ENCODE measurements around the gene LEMD2. TPM values are rescaled to one million over a fixed set of nuclear protein-coding genes. Genes with fewer than 3 reads are reported as not detected.
A peak's percentile ranks its signal among the peaks of the same experiment; 100 is the strongest.

The LEMD2 gene
- polyA plus RNA-seq, 1 of the 3 experiments (the other 2 are of a cell fraction), result 56.5 TPM

DNA sequence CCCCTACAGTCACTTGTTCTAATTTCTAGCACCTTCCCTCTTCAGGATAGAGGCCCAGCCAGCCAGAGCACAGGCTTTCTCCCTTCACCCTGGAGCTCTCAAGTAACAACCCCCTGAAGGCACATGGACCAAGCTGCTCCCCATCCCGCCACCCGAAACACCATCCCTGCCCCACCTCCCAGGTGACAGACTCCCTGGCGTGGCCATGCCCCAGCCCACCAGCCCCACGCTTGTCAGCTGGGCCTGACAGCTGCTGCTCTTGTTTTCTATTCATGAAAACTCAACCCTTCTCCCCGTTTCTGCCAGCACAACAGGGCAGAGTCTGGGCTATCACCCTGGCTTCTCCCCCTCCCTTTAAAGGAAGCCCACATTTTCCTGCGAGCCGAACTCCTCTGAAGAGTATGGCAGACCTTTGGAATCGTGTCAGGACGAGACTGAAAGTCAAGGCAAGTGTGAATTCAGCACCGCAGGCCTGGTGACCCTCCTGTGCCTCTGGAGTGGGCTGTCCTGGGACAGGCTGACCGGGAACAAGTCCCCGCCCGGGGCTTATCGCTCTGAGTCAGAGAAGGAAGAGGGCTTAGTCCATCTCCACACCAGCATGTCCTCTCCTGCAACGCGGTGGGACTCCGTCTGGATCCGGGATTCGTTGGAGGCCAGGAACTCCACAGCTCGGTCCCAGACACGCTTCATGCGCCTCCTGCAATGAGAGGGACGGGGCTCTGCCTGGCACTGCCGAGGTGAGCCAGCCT is 16.7 kb downstream of the LEMD2 start:
- Histone ChIP-seq H3K4me3 (ENCODE audit: low read depth in 2 of 2, low read length in 1 of 2) (peak overlapping the region in 1 of 2 experiments; percentile 40; a peak in 1 of 4 replicates), H3K36me3 (replicated peaks in 1 of 2; ENCODE audit: control insufficient read depth in 1 of 2, insufficient read depth in 2 of 2, low read length in 1 of 2) (peaks cover 37 to 40% of the 10 kb centered on the region in 2 experiments), H3K9ac (peak overlapping the region; percentile 55), H3K27ac (ENCODE audit: low read depth in 2 of 2, low read length in 1 of 2) (peak overlapping the region; percentile 78 to 84), H2AFZ (ENCODE audit: low read depth) (no peak overlapping the region), H3K27me3 (ENCODE audit: insufficient read depth) (no peaks in the 10 kb centered on the region), H3K79me2 (ENCODE audit: insufficient read depth) (no peaks in the 10 kb centered on the region), H3K9me2 (no peaks in the 10 kb centered on the region), H3K4me1 (ENCODE audit: control insufficient read depth in 1 of 2, insufficient read depth in 2 of 2, low read depth in 1 of 2, low read length in 1 of 2) (peaks cover 16 to 48% of the 10 kb centered on the region in 2 experiments; a peak in 3 of 4 replicates), H3K4me2 (peak overlapping the region; percentile 84), H3K9me3 (no peaks in the 10 kb centered on the region), H4K20me1 (ENCODE audit: insufficient read depth) (no peaks in the 10 kb centered on the region; the same call in 1 of the 2 replicates), H3F3A (replicated peaks; ENCODE audit: insufficient read depth) (peaks cover 41% of the 10 kb centered on the region)
- POLR2A ChIA-PET, result interaction anchor here (0.8 to 1.2 kb wide), 3 partner anchors 57 to 274 kb away, joined by 3 to 5 read pairs (median 4); partner anchors contain the start of gene UQCC2
- WGBS (ENCODE audit: low lambda C conversion rate), result 92% methylated on average over 24 of the region's 24 CpGs
- CTCF ChIA-PET, result interaction anchor here (0.6 to 14.7 kb wide), 58 partner anchors 8 to 382 kb away, joined by 3 to 204 read pairs (median 7); partner anchors contain the start of genes GRM4, IP6K3, ITPR3 and LEMD2
- DNase-seq, result no peak
- TF ChIP-seq GATA2 (CRISPR knock-in tag; IDR thresholded peaks at IDR 0.05) (no peak), NRF1 (IDR thresholded peaks at IDR 0.05; ENCODE audit: low read depth, low read length) (no peak), RFX5 (IDR thresholded peaks at IDR 0.05; ENCODE audit: low read length) (no peak), GABPA (IDR thresholded peaks at IDR 0.05; ENCODE audit: low read depth) (no peak), RAD21 (IDR thresholded peaks at IDR 0.05; ENCODE audit: low read length) (no peak), EP300 (IDR thresholded peaks at IDR 0.05; ENCODE audit: borderline replicate concordance in 1 of 2, low read depth in 1 of 2, low read length in 1 of 2) (no peak), NFIC (IDR thresholded peaks at IDR 0.05; ENCODE audit: borderline replicate concordance) (no peak), RCOR1 (IDR thresholded peaks at IDR 0.05; ENCODE audit: low read length) (no peak), POLR2AphosphoS5 (IDR thresholded peaks at IDR 0.05; ENCODE audit: low read depth, low read length) (no peak), JUND (IDR thresholded peaks at IDR 0.05) (no peak), MXI1 (IDR thresholded peaks at IDR 0.05; ENCODE audit: low read depth, low read length) (no peak), ELF1 (IDR thresholded peaks at IDR 0.05) (no peak), TCF12 (IDR thresholded peaks at IDR 0.05) (no peak)
- TF ChIP-seq, protein P1, sequence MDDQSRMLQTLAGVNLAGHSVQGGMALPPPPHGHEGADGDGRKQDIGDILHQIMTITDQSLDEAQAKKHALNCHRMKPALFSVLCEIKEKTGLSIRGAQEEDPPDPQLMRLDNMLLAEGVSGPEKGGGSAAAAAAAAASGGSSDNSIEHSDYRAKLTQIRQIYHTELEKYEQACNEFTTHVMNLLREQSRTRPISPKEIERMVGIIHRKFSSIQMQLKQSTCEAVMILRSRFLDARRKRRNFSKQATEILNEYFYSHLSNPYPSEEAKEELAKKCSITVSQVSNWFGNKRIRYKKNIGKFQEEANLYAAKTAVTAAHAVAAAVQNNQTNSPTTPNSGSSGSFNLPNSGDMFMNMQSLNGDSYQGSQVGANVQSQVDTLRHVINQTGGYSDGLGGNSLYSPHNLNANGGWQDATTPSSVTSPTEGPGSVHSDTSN (IDR thresholded peaks at IDR 0.05), result no peak
- TF ChIP-seq, protein P2, sequence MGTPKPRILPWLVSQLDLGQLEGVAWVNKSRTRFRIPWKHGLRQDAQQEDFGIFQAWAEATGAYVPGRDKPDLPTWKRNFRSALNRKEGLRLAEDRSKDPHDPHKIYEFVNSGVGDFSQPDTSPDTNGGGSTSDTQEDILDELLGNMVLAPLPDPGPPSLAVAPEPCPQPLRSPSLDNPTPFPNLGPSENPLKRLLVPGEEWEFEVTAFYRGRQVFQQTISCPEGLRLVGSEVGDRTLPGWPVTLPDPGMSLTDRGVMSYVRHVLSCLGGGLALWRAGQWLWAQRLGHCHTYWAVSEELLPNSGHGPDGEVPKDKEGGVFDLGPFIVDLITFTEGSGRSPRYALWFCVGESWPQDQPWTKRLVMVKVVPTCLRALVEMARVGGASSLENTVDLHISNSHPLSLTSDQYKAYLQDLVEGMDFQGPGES (IDR thresholded peaks at IDR 0.05; ENCODE audit: low read depth, low read length), result no peak
- TF ChIP-seq, protein P3, sequence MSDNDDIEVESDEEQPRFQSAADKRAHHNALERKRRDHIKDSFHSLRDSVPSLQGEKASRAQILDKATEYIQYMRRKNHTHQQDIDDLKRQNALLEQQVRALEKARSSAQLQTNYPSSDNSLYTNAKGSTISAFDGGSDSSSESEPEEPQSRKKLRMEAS (IDR thresholded peaks at IDR 0.05; ENCODE audit: low read depth), result no peak
- TF ChIP-seq, protein P4, sequence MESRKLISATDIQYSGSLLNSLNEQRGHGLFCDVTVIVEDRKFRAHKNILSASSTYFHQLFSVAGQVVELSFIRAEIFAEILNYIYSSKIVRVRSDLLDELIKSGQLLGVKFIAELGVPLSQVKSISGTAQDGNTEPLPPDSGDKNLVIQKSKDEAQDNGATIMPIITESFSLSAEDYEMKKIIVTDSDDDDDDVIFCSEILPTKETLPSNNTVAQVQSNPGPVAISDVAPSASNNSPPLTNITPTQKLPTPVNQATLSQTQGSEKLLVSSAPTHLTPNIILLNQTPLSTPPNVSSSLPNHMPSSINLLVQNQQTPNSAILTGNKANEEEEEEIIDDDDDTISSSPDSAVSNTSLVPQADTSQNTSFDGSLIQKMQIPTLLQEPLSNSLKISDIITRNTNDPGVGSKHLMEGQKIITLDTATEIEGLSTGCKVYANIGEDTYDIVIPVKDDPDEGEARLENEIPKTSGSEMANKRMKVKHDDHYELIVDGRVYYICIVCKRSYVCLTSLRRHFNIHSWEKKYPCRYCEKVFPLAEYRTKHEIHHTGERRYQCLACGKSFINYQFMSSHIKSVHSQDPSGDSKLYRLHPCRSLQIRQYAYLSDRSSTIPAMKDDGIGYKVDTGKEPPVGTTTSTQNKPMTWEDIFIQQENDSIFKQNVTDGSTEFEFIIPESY (IDR thresholded peaks at IDR 0.05; ENCODE audit: borderline replicate concordance, low read depth), result no peak
- TF ChIP-seq, protein P5, sequence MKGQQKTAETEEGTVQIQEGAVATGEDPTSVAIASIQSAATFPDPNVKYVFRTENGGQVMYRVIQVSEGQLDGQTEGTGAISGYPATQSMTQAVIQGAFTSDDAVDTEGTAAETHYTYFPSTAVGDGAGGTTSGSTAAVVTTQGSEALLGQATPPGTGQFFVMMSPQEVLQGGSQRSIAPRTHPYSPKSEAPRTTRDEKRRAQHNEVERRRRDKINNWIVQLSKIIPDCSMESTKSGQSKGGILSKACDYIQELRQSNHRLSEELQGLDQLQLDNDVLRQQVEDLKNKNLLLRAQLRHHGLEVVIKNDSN (IDR thresholded peaks at IDR 0.05; ENCODE audit: borderline replicate concordance, low read depth), result no peak
- TF ChIP-seq, protein P6, sequence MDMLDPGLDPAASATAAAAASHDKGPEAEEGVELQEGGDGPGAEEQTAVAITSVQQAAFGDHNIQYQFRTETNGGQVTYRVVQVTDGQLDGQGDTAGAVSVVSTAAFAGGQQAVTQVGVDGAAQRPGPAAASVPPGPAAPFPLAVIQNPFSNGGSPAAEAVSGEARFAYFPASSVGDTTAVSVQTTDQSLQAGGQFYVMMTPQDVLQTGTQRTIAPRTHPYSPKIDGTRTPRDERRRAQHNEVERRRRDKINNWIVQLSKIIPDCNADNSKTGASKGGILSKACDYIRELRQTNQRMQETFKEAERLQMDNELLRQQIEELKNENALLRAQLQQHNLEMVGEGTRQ (IDR thresholded peaks at IDR 0.05; ENCODE audit: borderline replicate concordance, low read depth, low read length), result no peak
